Fibroblast of villous mesenchyme (primary cell): ENCODE results near the gene P2RY11. TPM values are rescaled to one million over a fixed set of nuclear protein-coding genes. Genes with fewer than 3 reads are reported as not detected.

Experiments
- DNase-seq: peaks from one replicate; pipeline ENCODE4 v3.0.0-alpha.2; 2010; ENCODE audit warnings: low read depth
- H3K4me3 ChIP-seq: 2 replicates; pipeline ENCODE4 v1.5.1; 2011; ENCODE audit warnings: low read depth, mild to moderate bottlenecking, low read length
- total RNA-seq: library from RNA; depleted of rRNA; stranded (reverse); fragments of >200 nt; gene quantifications from 2 replicates; pipeline ENCODE4 v1.2.3, GENCODE V29; 2012
- TF ChIP-seq, protein P1 (sequence below): IDR thresholded peaks from 2 replicates; pipeline ENCODE4 v1.5.1; 2012; ENCODE audit warnings: low read depth, mild to moderate bottlenecking, low read length; ENCODE audit not compliant: insufficient read depth

P2RY11 gene, protein sequence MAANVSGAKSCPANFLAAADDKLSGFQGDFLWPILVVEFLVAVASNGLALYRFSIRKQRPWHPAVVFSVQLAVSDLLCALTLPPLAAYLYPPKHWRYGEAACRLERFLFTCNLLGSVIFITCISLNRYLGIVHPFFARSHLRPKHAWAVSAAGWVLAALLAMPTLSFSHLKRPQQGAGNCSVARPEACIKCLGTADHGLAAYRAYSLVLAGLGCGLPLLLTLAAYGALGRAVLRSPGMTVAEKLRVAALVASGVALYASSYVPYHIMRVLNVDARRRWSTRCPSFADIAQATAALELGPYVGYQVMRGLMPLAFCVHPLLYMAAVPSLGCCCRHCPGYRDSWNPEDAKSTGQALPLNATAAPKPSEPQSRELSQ
- total RNA-seq: 0.43 and 1.9 TPM in 2 replicates

DNA sequence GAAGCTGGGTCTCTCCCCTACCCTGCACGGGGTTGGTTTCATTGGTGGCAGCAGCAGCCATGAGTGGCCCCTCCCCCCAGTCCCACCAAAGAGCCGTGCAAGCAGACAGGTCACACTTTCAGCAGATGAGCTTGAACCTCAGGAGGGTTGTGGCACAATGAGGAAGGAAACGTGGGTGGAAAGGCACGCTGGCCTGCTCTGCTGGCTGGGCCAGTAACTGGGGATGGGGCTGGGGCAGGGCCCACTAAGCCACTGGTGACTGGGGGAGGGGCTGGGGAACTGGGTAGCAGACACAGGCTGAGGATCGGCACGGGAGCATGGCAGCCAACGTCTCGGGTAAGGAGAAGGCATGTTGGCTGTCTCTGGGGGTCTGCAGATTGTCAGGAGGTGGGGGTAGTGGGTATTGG lies at the start of gene P2RY11:
TSS of gene P2RY11 (plus strand) at position 289 of the 407 bp plus-strand sequence. CDS start at position 318, 29 bp downstream.
- no peak for DNase-seq
- TF ChIP-seq, protein P1, sequence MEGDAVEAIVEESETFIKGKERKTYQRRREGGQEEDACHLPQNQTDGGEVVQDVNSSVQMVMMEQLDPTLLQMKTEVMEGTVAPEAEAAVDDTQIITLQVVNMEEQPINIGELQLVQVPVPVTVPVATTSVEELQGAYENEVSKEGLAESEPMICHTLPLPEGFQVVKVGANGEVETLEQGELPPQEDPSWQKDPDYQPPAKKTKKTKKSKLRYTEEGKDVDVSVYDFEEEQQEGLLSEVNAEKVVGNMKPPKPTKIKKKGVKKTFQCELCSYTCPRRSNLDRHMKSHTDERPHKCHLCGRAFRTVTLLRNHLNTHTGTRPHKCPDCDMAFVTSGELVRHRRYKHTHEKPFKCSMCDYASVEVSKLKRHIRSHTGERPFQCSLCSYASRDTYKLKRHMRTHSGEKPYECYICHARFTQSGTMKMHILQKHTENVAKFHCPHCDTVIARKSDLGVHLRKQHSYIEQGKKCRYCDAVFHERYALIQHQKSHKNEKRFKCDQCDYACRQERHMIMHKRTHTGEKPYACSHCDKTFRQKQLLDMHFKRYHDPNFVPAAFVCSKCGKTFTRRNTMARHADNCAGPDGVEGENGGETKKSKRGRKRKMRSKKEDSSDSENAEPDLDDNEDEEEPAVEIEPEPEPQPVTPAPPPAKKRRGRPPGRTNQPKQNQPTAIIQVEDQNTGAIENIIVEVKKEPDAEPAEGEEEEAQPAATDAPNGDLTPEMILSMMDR: no peak
- H3K4me3 ChIP-seq: no peak within 1 kb of the TSS

DNA sequence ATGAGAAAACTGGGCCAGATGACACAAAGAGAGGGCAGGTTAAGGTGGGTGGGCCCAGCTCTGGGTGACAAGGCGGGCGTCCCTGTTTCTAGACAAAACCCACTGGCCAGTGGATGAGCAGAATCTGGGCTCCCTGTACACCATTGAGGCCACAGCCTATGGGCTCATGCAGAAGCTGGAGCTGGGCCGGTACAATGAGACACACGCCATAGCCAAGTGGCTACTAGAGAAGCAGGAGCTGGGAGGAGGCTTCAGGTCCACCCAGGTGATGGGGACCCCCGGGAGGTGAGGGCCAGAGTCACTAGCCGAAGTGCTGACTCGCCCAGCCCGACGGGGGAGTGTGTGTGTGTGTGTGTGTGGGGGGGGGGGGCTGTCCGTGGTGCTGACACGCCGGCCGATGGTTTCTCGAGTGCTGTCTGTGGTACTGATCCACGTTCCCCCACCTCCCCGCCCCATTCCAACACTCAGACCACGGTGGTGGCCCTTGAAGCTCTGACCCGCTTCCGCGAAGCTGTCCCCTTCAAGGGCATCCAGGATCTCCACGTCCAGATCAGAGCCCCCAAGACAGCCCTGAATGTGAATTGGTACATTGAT lies 49.7 kb upstream of the P2RY11 start:
- TF ChIP-seq, protein P1: no peak
- DNase-seq: peak; percentile 7
- H3K4me3 ChIP-seq: no peak overlapping the region

DNA sequence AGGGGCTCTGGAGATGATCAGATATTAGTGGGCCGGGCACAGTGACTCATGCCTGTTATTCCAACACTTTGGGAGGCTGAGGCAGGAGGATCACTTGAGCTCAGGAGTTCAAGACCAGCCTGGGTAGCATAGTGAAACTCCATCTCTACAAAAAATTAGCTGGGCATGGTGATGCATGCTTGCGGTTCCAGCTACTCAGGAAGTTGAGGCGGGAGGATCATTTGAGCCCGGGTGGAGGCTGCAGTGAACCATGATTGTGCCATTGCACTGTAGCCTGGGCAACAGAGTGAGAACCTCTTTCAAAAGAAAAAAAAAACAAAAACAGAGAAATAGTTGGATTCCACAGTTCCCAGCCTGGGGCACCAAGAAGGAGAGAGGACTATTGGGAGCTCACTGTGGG lies 43.3 kb upstream of the P2RY11 start:
- DNase-seq: no peak
- no peak overlapping the region for H3K4me3 ChIP-seq
- TF ChIP-seq, protein P1: no peak

DNA sequence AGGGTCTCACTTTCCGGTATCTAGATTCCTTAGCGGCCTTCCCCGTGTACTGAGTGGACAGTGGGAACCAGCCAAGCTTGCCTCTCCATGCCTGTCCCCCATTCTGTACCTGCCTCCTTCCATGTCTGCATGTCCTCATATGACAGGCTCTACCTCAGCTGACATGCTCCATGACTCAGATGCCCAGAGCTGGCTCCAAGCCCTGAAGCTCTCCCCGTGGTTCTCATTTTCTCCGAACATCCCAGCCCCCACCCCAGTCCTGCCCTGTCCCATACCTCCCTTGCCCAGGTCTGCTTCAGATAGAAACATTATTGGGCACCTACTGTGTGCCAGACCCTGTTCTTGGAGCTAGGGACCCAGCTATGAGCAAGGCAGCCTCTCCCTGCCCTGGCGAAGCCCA lies 42.4 kb upstream of the P2RY11 start:
- no peak for DNase-seq
- TF ChIP-seq, protein P1: no peak
- H3K4me3 ChIP-seq: no peak overlapping the region

DNA sequence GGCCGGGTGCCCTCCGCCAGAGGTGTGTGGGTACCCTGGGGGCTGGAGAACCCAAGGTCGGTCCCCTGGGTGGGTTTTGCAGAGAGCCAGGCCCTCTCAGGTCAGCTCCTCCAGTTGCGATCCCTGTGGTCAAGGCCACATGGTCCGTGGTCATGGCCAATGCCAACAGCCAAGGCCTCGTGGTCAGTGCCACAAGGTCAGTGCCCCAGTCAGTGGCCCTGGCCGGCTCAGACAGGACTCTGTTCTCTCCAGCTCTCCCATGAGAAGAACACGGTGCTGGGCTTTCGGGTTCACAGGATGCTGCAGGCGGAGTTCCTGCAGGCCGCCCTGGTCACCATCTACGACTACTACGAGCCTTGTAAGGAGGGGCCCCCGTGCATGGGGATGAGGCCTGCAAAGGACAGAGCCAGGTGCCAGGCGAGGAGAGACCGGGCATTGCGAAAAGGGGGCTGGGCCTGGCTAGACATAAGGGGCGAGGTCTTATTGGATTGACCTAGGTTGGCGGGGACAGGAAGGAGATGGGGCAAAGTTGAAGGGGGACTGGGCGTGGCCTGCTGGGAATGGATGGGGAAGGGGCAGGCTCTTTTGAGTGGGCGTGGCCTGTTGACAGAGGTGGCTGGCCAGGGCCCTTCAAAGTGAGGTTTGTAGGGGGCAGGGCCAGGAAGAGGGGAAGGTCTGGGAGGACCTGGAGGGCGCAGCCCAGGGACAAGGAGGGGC lies 40.6 kb upstream of the P2RY11 start:
- TF ChIP-seq, protein P1: no peak

DNA sequence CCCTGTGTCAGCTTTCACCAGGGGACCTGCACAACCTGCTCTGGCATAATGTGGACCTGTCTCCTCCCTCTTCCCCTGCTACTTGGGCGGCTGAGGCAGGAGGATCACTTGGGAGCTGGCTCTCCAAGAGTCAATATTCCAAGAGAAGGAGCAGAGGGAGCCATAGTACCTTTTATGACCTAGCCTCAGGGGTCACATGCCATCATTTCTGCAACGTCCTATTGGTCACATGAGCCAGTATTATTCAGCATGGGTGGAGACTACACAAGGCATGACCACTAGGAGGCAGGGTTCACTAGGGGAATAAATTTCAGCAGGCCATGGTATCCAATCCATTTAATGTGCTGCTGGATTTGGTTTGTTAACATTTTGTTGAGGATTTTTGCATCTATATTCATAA lies 37.3 kb upstream of the P2RY11 start:
- no peak overlapping the region for H3K4me3 ChIP-seq
- TF ChIP-seq, protein P1: peak; percentile 34
- DNase-seq: peak; percentile 24

More for the DNA sequence above, 40.6 kb upstream of the P2RY11 start:
- DNase-seq: no peak
- no peak overlapping the region for H3K4me3 ChIP-seq
